ENCODE data around the gene PKM. TPM values are rescaled to one million over a fixed set of nuclear protein-coding genes. Genes with fewer than 3 reads are reported as not detected.

The PKM gene
- total RNA-seq, 1 experiment from 2014 or later = 869 TPM

- H3K36me3 ChIP-seq (ENCODE audit: insufficient read depth, low read length) = peaks cover 70% of the 10 kb centered on the region
- peaks cover 71% of the 10 kb centered on the region for H3K79me2 ChIP-seq (ENCODE audit: low read length)
- H3K4me3 ChIP-seq (ENCODE audit: low read length) = no peak overlapping the region
- H3K27ac ChIP-seq (ENCODE audit: low read length) = no peak overlapping the region
- no peaks in the 10 kb centered on the region; the same call in 1 of the 2 replicates for H3K4me1 ChIP-seq (ENCODE audit: low read length)
- peaks cover 56% of the 10 kb centered on the region for H4K20me1 ChIP-seq (ENCODE audit: insufficient read depth, low read depth, low read length)
- no peak overlapping the region for H3K9ac ChIP-seq (ENCODE audit: low read length)
- no peak overlapping the region for H2AFZ ChIP-seq (ENCODE audit: low read length)
- no peaks in the 10 kb centered on the region for H3K27me3 ChIP-seq (ENCODE audit: low read length)
- DNase-seq = no peak
- no peaks in the 10 kb centered on the region for H3K9me2 ChIP-seq (replicated peaks; ENCODE audit: insufficient read depth, low read length)
- no peaks in the 10 kb centered on the region for H3K9me3 ChIP-seq (ENCODE audit: low read length)
- H3K4me2 ChIP-seq (ENCODE audit: low read depth, low read length, poor library complexity, severe bottlenecking) = no peak overlapping the region
Measured at GRCh38 chr15:72217216-72217615, 13.8 kb downstream of the PKM start.

DNA sequence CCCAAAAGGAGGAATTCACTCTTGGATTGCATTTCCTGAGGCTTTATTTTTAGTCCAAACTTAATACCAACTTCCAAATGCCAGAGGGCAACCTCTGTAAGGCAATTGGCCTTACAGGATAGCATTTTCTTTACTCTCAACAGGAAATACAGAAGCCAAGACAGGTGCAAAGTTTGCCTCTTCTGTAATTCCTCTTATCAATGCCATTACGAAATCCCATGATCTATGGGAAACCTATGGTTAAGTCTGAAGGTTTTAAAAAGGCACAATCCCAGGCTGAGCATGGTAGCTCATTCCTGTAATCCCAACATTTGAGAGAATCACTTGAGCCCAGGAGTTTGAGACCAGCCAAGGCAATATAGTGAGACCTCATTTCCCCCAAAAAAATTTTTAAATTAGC is 14.9 kb downstream of the PKM start:
- no peak overlapping the region for H2AFZ ChIP-seq (ENCODE audit: low read length)
- DNase-seq = no peak
- H3K9ac ChIP-seq (ENCODE audit: low read length) = no peak overlapping the region
- H3K27ac ChIP-seq (ENCODE audit: low read length) = no peak overlapping the region
- no peak overlapping the region for H3K4me2 ChIP-seq (ENCODE audit: low read depth, low read length, poor library complexity, severe bottlenecking)
- no peak overlapping the region for H3K4me3 ChIP-seq (ENCODE audit: low read length)
- H3K4me1 ChIP-seq (ENCODE audit: low read length) = no peaks in the 10 kb centered on the region
- peaks cover 79% of the 10 kb centered on the region for H3K36me3 ChIP-seq (ENCODE audit: insufficient read depth, low read length)
- peaks cover 63% of the 10 kb centered on the region for H4K20me1 ChIP-seq (ENCODE audit: insufficient read depth, low read depth, low read length)
- peaks cover 65% of the 10 kb centered on the region for H3K79me2 ChIP-seq (ENCODE audit: low read length)
- no peaks in the 10 kb centered on the region for H3K27me3 ChIP-seq (ENCODE audit: low read length)
- no peaks in the 10 kb centered on the region for H3K9me2 ChIP-seq (replicated peaks; ENCODE audit: insufficient read depth, low read length)
- no peaks in the 10 kb centered on the region for H3K9me3 ChIP-seq (ENCODE audit: low read length)

- no peak overlapping the region for H2AFZ ChIP-seq (ENCODE audit: low read length)
- no peak overlapping the region for H3K27ac ChIP-seq (ENCODE audit: low read length)
- DNase-seq = no peak
- H3K36me3 ChIP-seq (ENCODE audit: insufficient read depth, low read length) = peaks cover 92% of the 10 kb centered on the region
- H3K4me1 ChIP-seq (ENCODE audit: low read length) = no peaks in the 10 kb centered on the region
- H3K9me2 ChIP-seq (replicated peaks; ENCODE audit: insufficient read depth, low read length) = no peaks in the 10 kb centered on the region
- no peak overlapping the region for H3K4me2 ChIP-seq (ENCODE audit: low read depth, low read length, poor library complexity, severe bottlenecking)
- peaks cover 9% of the 10 kb centered on the region; the same call in 1 of the 2 replicates for H3K79me2 ChIP-seq (ENCODE audit: low read length)
- H3K27me3 ChIP-seq (ENCODE audit: low read length) = no peaks in the 10 kb centered on the region
- no peak overlapping the region for H3K9ac ChIP-seq (ENCODE audit: low read length)
- peaks cover 90% of the 10 kb centered on the region for H4K20me1 ChIP-seq (ENCODE audit: insufficient read depth, low read depth, low read length)
- no peaks in the 10 kb centered on the region for H3K9me3 ChIP-seq (ENCODE audit: low read length)
- H3K4me3 ChIP-seq (ENCODE audit: low read length) = no peak overlapping the region
Measured at GRCh38 chr15:72207558-72208085, 23.4 kb downstream of the PKM start.

DNA sequence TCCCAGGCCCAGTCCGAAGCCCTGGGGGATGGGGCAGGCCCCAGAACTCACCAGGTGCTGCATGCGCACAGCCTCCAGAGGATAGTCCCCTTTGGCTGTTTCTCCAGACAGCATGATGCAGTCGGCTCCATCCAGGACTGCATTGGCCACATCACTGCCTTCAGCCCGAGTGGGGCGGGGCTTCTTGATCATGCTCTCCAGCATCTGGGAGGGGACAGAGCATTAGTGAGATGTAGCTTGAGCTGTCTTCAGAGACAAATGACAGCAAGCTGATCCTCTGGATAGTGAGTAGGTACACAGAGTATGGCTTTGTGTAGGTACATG is 24.4 kb downstream of the PKM start:
- Histone ChIP-seq H3K36me3 (ENCODE audit: insufficient read depth, low read length) (peaks cover 92% of the 10 kb centered on the region), H4K20me1 (ENCODE audit: insufficient read depth, low read depth, low read length) (peaks cover 88% of the 10 kb centered on the region), H3K27ac (ENCODE audit: low read length) (no peak overlapping the region), H3K9ac (ENCODE audit: low read length) (no peak overlapping the region), H3K4me2 (ENCODE audit: low read depth, low read length, poor library complexity, severe bottlenecking) (no peak overlapping the region), H3K4me3 (ENCODE audit: low read length) (no peak overlapping the region), H3K4me1 (ENCODE audit: low read length) (no peaks in the 10 kb centered on the region), H3K9me2 (replicated peaks; ENCODE audit: insufficient read depth, low read length) (no peaks in the 10 kb centered on the region), H3K27me3 (ENCODE audit: low read length) (no peaks in the 10 kb centered on the region), H3K79me2 (ENCODE audit: low read length) (peaks cover 3% of the 10 kb centered on the region; the same call in 1 of the 2 replicates), H3K9me3 (ENCODE audit: low read length) (no peaks in the 10 kb centered on the region), H2AFZ (ENCODE audit: low read length) (no peak overlapping the region)
- DNase-seq = no peak

DNA sequence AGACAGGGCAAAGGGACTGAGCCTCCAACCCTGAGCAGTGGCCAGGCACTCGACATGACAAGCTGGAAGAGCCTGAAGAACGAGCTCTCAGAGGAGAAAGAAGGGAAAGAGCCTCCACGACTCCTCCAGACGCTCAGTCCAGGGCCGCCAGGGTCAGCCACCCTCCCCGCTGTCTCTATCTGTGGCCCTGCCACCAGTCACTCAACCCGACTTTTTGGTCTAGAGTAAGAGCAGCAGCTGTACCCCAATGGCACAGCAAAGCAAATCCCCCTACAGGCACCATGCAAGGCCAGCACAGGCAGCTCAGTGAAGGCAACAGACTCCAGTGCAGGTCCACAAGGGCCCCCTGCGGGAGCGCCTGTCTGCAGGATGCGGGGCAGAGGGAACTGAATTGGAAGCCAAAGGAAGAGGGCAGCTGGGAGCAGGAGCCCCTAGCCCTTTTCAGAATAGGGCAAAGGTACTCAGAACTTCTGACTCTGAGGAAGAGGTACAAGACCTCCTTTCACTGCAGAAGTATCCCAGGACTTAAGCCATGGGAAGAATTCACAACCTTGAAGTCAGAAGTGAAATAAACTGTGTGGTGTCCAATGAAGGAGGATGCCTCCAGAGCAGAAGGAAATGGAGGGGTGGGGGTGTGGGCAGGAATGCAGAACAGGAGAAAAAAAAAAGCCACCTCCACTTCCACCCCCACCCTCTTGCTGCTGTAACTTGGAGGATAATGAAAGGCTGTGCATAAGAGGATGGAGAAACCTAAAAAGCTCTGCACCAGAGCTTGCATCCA is 24.9 kb downstream of the PKM start:
- no peak for DNase-seq
- no peak overlapping the region for H3K4me3 ChIP-seq (ENCODE audit: low read length)
- no peaks in the 10 kb centered on the region for H3K79me2 ChIP-seq (ENCODE audit: low read length)
- H3K4me2 ChIP-seq (ENCODE audit: low read depth, low read length, poor library complexity, severe bottlenecking) = no peak overlapping the region
- H3K36me3 ChIP-seq (ENCODE audit: insufficient read depth, low read length) = peaks cover 89% of the 10 kb centered on the region
- peaks cover 83% of the 10 kb centered on the region for H4K20me1 ChIP-seq (ENCODE audit: insufficient read depth, low read depth, low read length)
- no peak overlapping the region for H3K9ac ChIP-seq (ENCODE audit: low read length)
- H3K9me2 ChIP-seq (replicated peaks; ENCODE audit: insufficient read depth, low read length) = no peaks in the 10 kb centered on the region
- H3K27me3 ChIP-seq (ENCODE audit: low read length) = no peaks in the 10 kb centered on the region
- H2AFZ ChIP-seq (ENCODE audit: low read length) = no peak overlapping the region
- H3K9me3 ChIP-seq (ENCODE audit: low read length) = no peaks in the 10 kb centered on the region
- no peak overlapping the region for H3K27ac ChIP-seq (ENCODE audit: low read length)
- no peaks in the 10 kb centered on the region for H3K4me1 ChIP-seq (ENCODE audit: low read length)

GRCh38 chr15:72205273-72205672 is 25.7 kb downstream of the PKM start:
- Histone ChIP-seq H3K36me3 (ENCODE audit: insufficient read depth, low read length) (peaks cover 91% of the 10 kb centered on the region), H3K27ac (ENCODE audit: low read length) (no peak overlapping the region), H3K9me3 (ENCODE audit: low read length) (no peaks in the 10 kb centered on the region), H4K20me1 (ENCODE audit: insufficient read depth, low read depth, low read length) (peaks cover 84% of the 10 kb centered on the region), H3K79me2 (ENCODE audit: low read length) (no peaks in the 10 kb centered on the region), H3K27me3 (ENCODE audit: low read length) (no peaks in the 10 kb centered on the region), H3K4me2 (ENCODE audit: low read depth, low read length, poor library complexity, severe bottlenecking) (no peak overlapping the region), H3K4me1 (ENCODE audit: low read length) (no peaks in the 10 kb centered on the region), H2AFZ (ENCODE audit: low read length) (no peak overlapping the region), H3K9me2 (replicated peaks; ENCODE audit: insufficient read depth, low read length) (no peaks in the 10 kb centered on the region), H3K9ac (ENCODE audit: low read length) (no peak overlapping the region), H3K4me3 (ENCODE audit: low read length) (no peak overlapping the region)
- DNase-seq = peak; percentile 40

- H3K27me3 ChIP-seq (ENCODE audit: low read length) = no peaks in the 10 kb centered on the region
- peaks cover 93% of the 10 kb centered on the region for H3K36me3 ChIP-seq (ENCODE audit: insufficient read depth, low read length)
- no peaks in the 10 kb centered on the region for H3K9me3 ChIP-seq (ENCODE audit: low read length)
- no peak overlapping the region for H2AFZ ChIP-seq (ENCODE audit: low read length)
- no peaks in the 10 kb centered on the region for H3K9me2 ChIP-seq (replicated peaks; ENCODE audit: insufficient read depth, low read length)
- no peak overlapping the region for H3K4me2 ChIP-seq (ENCODE audit: low read depth, low read length, poor library complexity, severe bottlenecking)
- no peak overlapping the region for H3K27ac ChIP-seq (ENCODE audit: low read length)
- H3K4me1 ChIP-seq (ENCODE audit: low read length) = no peaks in the 10 kb centered on the region
- no peak overlapping the region for H3K9ac ChIP-seq (ENCODE audit: low read length)
- no peak for DNase-seq
- peaks cover 79% of the 10 kb centered on the region for H4K20me1 ChIP-seq (ENCODE audit: insufficient read depth, low read depth, low read length)
- no peak overlapping the region for H3K4me3 ChIP-seq (ENCODE audit: low read length)
- no peaks in the 10 kb centered on the region for H3K79me2 ChIP-seq (ENCODE audit: low read length)
Measured at GRCh38 chr15:72203507-72203837, 27.5 kb downstream of the PKM start.

- Histone ChIP-seq H2AFZ (ENCODE audit: low read length) (no peak overlapping the region), H3K79me2 (ENCODE audit: low read length) (no peaks in the 10 kb centered on the region), H3K27me3 (ENCODE audit: low read length) (no peaks in the 10 kb centered on the region), H3K9me3 (ENCODE audit: low read length) (no peaks in the 10 kb centered on the region), H3K36me3 (ENCODE audit: insufficient read depth, low read length) (peaks cover 90% of the 10 kb centered on the region), H3K4me1 (ENCODE audit: low read length) (no peaks in the 10 kb centered on the region), H3K27ac (ENCODE audit: low read length) (no peak overlapping the region), H3K4me3 (ENCODE audit: low read length) (no peak overlapping the region), H3K9me2 (replicated peaks; ENCODE audit: insufficient read depth, low read length) (no peaks in the 10 kb centered on the region), H3K4me2 (ENCODE audit: low read depth, low read length, poor library complexity, severe bottlenecking) (no peak overlapping the region), H4K20me1 (ENCODE audit: insufficient read depth, low read depth, low read length) (peaks cover 76% of the 10 kb centered on the region), H3K9ac (ENCODE audit: low read length) (no peak overlapping the region)
- DNase-seq = no peak
Measured at GRCh38 chr15:72202801-72203506, 28.0 kb downstream of the PKM start.

Measured in Karpas-422 (cell line).